GM12892 (cell line): ENCODE measurements around the gene EFEMP2.
"Not testable (repeated sequence)": the region's sequence is repeated elsewhere in the genome, so short reads cannot be mapped to it uniquely, and the experiment has no call there.

Source experiments
- POLR2A ChIP-seq: IDR thresholded peaks from 2 replicates; pipeline ENCODE4 v1.6.1; 2011; ENCODE audit warnings: low read depth, low read length, control low read depth
- POLR2AphosphoS5 ChIP-seq: IDR thresholded peaks from 2 replicates; pipeline ENCODE4 v1.6.1; 2011; ENCODE audit warnings: low read depth, low read length, control low read depth

DNA sequence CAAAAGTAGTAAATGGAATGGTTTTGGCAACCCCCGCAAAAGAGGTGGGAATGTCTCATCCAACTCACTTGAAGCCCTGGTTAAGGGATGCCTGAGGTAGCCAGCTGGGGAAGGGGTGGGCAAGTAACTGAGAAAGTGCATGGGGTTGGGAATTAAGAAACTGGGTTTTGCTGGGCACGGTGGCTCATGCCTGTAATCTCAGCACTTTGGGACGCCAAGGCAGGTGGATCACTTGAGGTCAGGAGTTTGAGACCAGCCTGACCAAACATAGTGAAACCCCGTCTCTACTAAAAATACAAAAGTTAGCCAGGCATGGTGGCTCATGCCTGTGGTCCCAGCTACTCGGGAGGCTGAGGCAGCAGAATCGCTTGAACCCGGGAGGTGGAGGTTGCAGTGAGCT is 23.9 kb downstream of the EFEMP2 start:
- not testable (repeated sequence) for TF ChIP-seq POLR2A, POLR2AphosphoS5
